K562 (cell line): Measurements from ENCODE around the gene ABCC12. TPM values are rescaled to one million over a fixed set of nuclear protein-coding genes. Genes with fewer than 3 reads are reported as not detected.
A peak's percentile ranks its signal among the peaks of the same experiment; 100 is the strongest.

Experiments
- ATAC-seq: fragments of 200-7000 bp; cut with Tn5 transposase; 3 replicates; pipeline ENCODE4 v1.9.1; 2020; ENCODE audit warnings: moderate library complexity
- BruUV-seq: library from RNA; stranded (reverse); fragments of 400-500 nt; replicated peaks from 2 replicates; lab custom pipeline; 2021; lab: Mats Ljungman, UMichigan
- CTCF ChIA-PET: fragments of 300-600 bp; formaldehyde crosslinking; extraction: SDS; loops from one replicate; lab custom pipeline; 2021; ENCODE audit warnings: low intra/inter-chr PET ratio; lab: Yijun Ruan, JAX
- POLR2A ChIA-PET: fragments of 300-600, 350-650 bp; sonication (Branson Sonifier 250); formaldehyde crosslinking; extraction: SDS; loops from one replicate; lab custom pipeline; 2021; ENCODE audit warnings: antibody characterized with exemption, inconsistent platforms; lab: Yijun Ruan, JAX
- DNase-seq, 4 experiments: peaks; one replicate each; pipeline versions ENCODE4 v3.0.0 to v3.0.0-alpha.2; 2011 to 2018; ENCODE audit warnings: low spot score in 3 of 4, mixed read lengths in 3 of 4; ENCODE audit errors: extremely low read depth in 1 of 4
- FAIRE-seq: peaks from 2 replicates; lab custom pipeline; 2011; peaks lifted over from hg19 to GRCh38; lab: Jason Lieb, UNC
- H2AFZ ChIP-seq: 2 replicates; pipeline ENCODE4 v1.6.0; 2011; ENCODE audit warnings: low read depth, low read length, control low read depth, inconsistent platforms
- H3K27ac ChIP-seq: fragments of 200-600 bp; 3 replicates; pipeline ENCODE4 v1.8.0; 2011; ENCODE audit warnings: low read depth, mild to moderate bottlenecking, control low read depth, inconsistent platforms, low read length, moderate library complexity, mixed read lengths; ENCODE audit errors: extremely low read depth
- H3K27me3 ChIP-seq, 2 experiments: fragments of 300-600 bp in 1 of 2; 2 replicates in 1 of 2; 3 replicates in 1 of 2; pipeline versions ENCODE4 v1.6.0 to v1.8.0; 2011; ENCODE audit warnings: inconsistent platforms in 2 of 2, low read length in 2 of 2, mild to moderate bottlenecking in 1 of 2, mixed read lengths in 1 of 2, moderate library complexity in 1 of 2; ENCODE audit not compliant: control insufficient read depth in 2 of 2, insufficient read depth in 2 of 2
- H3K36me3 ChIP-seq: fragments of 300-600 bp; 3 replicates; pipeline ENCODE4 v1.8.0; 2011; ENCODE audit warnings: mild to moderate bottlenecking, low read length, inconsistent platforms; ENCODE audit not compliant: control insufficient read depth, insufficient read depth
- H3K4me1 ChIP-seq, 2 experiments: fragments of 200-600 bp in 1 of 2; replicated peaks in 1 of 2; 2 replicates in 1 of 2; 3 replicates in 1 of 2; pipeline versions ENCODE4 v1.5.1 to v1.8.0; 2011; ENCODE audit warnings: inconsistent platforms in 2 of 2, low read length in 2 of 2, mild to moderate bottlenecking in 1 of 2, mixed read lengths in 1 of 2, moderate library complexity in 1 of 2; ENCODE audit not compliant: control insufficient read depth in 2 of 2, insufficient read depth in 2 of 2
- H3K4me2 ChIP-seq: 2 replicates; pipeline ENCODE4 v1.6.1; 2011; ENCODE audit warnings: low read length, control low read depth, inconsistent platforms, mixed read lengths; ENCODE audit not compliant: insufficient read depth
- H3K4me3 ChIP-seq: fragments of 200-600 bp; sonication (generic), shearing (Covaris generic); 2 replicates; pipeline ENCODE4 v1.5.1; 2016; ENCODE audit warnings: control low read depth, inconsistent platforms
- H3K79me2 ChIP-seq: fragments of 200-600 bp; 3 replicates; pipeline ENCODE4 v1.8.0; 2011; ENCODE audit warnings: low read length, inconsistent platforms; ENCODE audit not compliant: control insufficient read depth, insufficient read depth
- H3K9ac ChIP-seq, 2 experiments: 2 replicates each; pipeline versions ENCODE4 v1.6.0 to v1.6.1; 2011; ENCODE audit warnings: low read depth in 2 of 2, low read length in 2 of 2, control low read depth in 1 of 2, inconsistent platforms in 1 of 2, mild to moderate bottlenecking in 1 of 2, mixed read lengths in 1 of 2; ENCODE audit not compliant: insufficient read depth in 1 of 2
- H3K9me1 ChIP-seq: one replicate; pipeline ENCODE4 v1.6.0; 2011; ENCODE audit warnings: inconsistent platforms, mild to moderate bottlenecking, low read length, moderate library complexity; ENCODE audit not compliant: control insufficient read depth, insufficient read depth
- H3K9me3 ChIP-seq: replicated peaks from 2 replicates; pipeline ENCODE4 v1.5.1; 2011; ENCODE audit warnings: low read depth, low read length, inconsistent platforms; ENCODE audit not compliant: control insufficient read depth, insufficient read depth
- H4K20me1 ChIP-seq: replicated peaks from 2 replicates; pipeline ENCODE4 v1.6.1; 2011; ENCODE audit warnings: low read length, inconsistent platforms, mixed read lengths; ENCODE audit not compliant: control insufficient read depth, insufficient read depth
- CHD4 ChIP-seq: fragments of 200-600 bp; sonication (generic); IDR thresholded peaks from 3 replicates; pipeline ENCODE4 v1.6.1; 2012; ENCODE audit warnings: low read depth, mild to moderate bottlenecking, mixed read lengths, low read length, inconsistent platforms; ENCODE audit not compliant: insufficient read depth, insufficient replicate concordance, poor library complexity, severe bottlenecking
- CXXC5 ChIP-seq: fragments of 250-450 bp; sonication (Bioruptor Pico); IDR thresholded peaks from 2 replicates; pipeline ENCODE4 v1.8.0; 2022; ENCODE audit warnings: inconsistent platforms, mild to moderate bottlenecking, moderate library complexity
- ESRRA ChIP-seq: fragments of 450-650 bp; IDR thresholded peaks from 2 replicates; pipeline ENCODE4 v1.6.1; 2014; ENCODE audit warnings: low read depth, mild to moderate bottlenecking, moderate library complexity, borderline replicate concordance
- HOXB6 ChIP-seq: fragments of 250-450 bp; sonication (Bioruptor Pico); IDR thresholded peaks from 2 replicates; pipeline ENCODE4 v1.5.1; 2022; ENCODE audit warnings: mild to moderate bottlenecking, borderline replicate concordance
- MEF2D ChIP-seq: conservative IDR thresholded peaks from 2 replicates; pipeline ENCODE4 v1.6.1; 2016; ENCODE audit warnings: low read depth, missing genetic modification characterization, missing compliant biosample characterization
- NFIC ChIP-seq: fragments of 450-650 bp; IDR thresholded peaks from 2 replicates; pipeline ENCODE4 v1.6.1; 2017; ENCODE audit warnings: mild to moderate bottlenecking, inconsistent platforms
- PHB2 ChIP-seq: fragments of 450-650 bp; IDR thresholded peaks from 2 replicates; pipeline ENCODE4 v1.6.1; 2017; ENCODE audit warnings: low read depth
- PRMT5 ChIP-seq: sonication (generic); formaldehyde crosslinking; IDR thresholded peaks from 2 replicates; pipeline ENCODE4 v1.5.0; 2020; ENCODE audit warnings: missing genetic modification reagents
- SAFB2 ChIP-seq: fragments of 200-400 bp; formaldehyde crosslinking; IDR thresholded peaks from 2 replicates; pipeline ENCODE4 v1.6.1; 2018; ENCODE audit warnings: borderline replicate concordance, low read length, low read depth, moderate library complexity; ENCODE audit not compliant: severe bottlenecking
- ZFP36 ChIP-seq: fragments of 150-350 bp; IDR thresholded peaks from 2 replicates; pipeline ENCODE4 v1.6.1; 2018; ENCODE audit warnings: low read length, low read depth; ENCODE audit not compliant: partially characterized antibody
- ZSCAN32 ChIP-seq: fragments of 450-650 bp; formaldehyde crosslinking; IDR thresholded peaks from 2 replicates; pipeline ENCODE4 v1.4.0; 2020; ENCODE audit warnings: mild to moderate bottlenecking, moderate library complexity
- whole genome bisulfite sequencing: fragments of 100-300 bp; shearing (Covaris generic); methylation state at CpG from one replicate; pipeline ENCODE4 v1.1.6; 2016; ENCODE audit warnings: low coverage, mixed read lengths; ENCODE audit not compliant: insufficient coverage; ENCODE audit errors: missing lambda C conversion rate; 5-methylcytosine and 5-hydroxymethylcytosine counted together
- in situ Hi-C: fragments of 300-500 bp; cut with MboI; formaldehyde crosslinking; loops from 4 replicates; pipeline ENCODE4 v1.15.0; 2018; ENCODE audit warnings: inconsistent platforms, mixed read lengths
- intact Hi-C: fragments of 100-400 bp; cut with micrococcal nuclease; formaldehyde crosslinking; loops from 2 replicates; pipeline ENCODE4 v1.14.2; 2022
- polyA plus RNA-seq, 8 experiments: library from polyadenylated mRNA; depleted of rRNA in 4 of 8; stranded (reverse) in 5 of 8; unstranded in 3 of 8; fragments of >200 nt; fragmentation: Nextera tagmentation in 2 of 8; fragmentation: Illumina TruSeq in 1 of 8; extraction: Ambion mirVana in 2 of 8; extraction: Trizol in 1 of 8; gene quantifications; 2 replicates each; pipeline versions ENCODE4 v1.2.1 to v1.2.3, GENCODE V29; 2011 to 2014; ENCODE audit warnings: inconsistent platforms in 1 of 8, missing spikeins in 1 of 8
- total RNA-seq, 7 experiments: library from RNA; depleted of rRNA in 6 of 7; stranded (reverse); fragments of >200 nt in 6 of 7; fragmentation: Illumina TruSeq in 2 of 7; extraction: Trizol in 2 of 7; gene quantifications; 2 replicates each; pipeline versions ENCODE4 v1.2.1 to v1.2.3, GENCODE V29; 2011 to 2021; ENCODE audit warnings: low replicate concordance in 1 of 7
- TF ChIP-seq, protein P1 (sequence below): fragments of 250-450 bp; sonication (Bioruptor Pico); IDR thresholded peaks from 2 replicates; pipeline ENCODE4 v1.6.1; 2021; ENCODE audit warnings: mild to moderate bottlenecking
- TF ChIP-seq, protein P2 (sequence below): fragments of 450-650 bp; conservative IDR thresholded peaks from 2 replicates; pipeline ENCODE4 v1.6.1; 2016; ENCODE audit warnings: missing genetic modification characterization, low read depth, mild to moderate bottlenecking, missing compliant biosample characterization, moderate library complexity

ABCC12 gene
- total and polyA plus RNA-seq, 9 of the 15 experiments (the other 6 are each of a cell fraction or from before 2014, with no cell fraction given), result not detected

GRCh38 chr16:48173889-48174288 lies 18.1 kb upstream of the ABCC12 start:
- WGBS, result 8% methylated on average over 1 of the region's 1 CpG
- DNase-seq (no peak), FAIRE-seq (no peak), ATAC-seq (no peak)
- Histone ChIP-seq H2AFZ (no peak overlapping the region), H3K27ac (no peak overlapping the region), H3K4me2 (no peak overlapping the region), H3K79me2 (no peaks in the 10 kb centered on the region), H3K4me1 (no peaks in the 10 kb centered on the region), H3K4me3 (no peak overlapping the region)
- ChIA-PET CTCF (no interaction called here), POLR2A (interaction anchor here (0.8 to 0.9 kb wide), 2 partner anchors 9 to 29 kb away, joined by 3 read pairs; no protein-coding TSS in a partner anchor)
- intact Hi-C loops, result no loop called here
- no TSS peak for BruUV-seq
- TF ChIP-seq ZFP36, result peak; percentile 81
- no peak for TF ChIP-seq NFIC
- TF ChIP-seq, protein P1, sequence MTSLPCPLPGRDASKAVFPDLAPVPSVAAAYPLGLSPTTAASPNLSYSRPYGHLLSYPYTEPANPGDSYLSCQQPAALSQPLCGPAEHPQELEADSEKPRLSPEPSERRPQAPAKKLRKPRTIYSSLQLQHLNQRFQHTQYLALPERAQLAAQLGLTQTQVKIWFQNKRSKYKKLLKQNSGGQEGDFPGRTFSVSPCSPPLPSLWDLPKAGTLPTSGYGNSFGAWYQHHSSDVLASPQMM, result no peak
- TF ChIP-seq, all 486 proteins: peak for 1
- Histone ChIP-seq H3K27me3 (peaks cover 9 to 29% of the 10 kb centered on the region in 2 experiments; a peak in 4 of 5 replicates), H3K9me1 (no peaks in the 10 kb centered on the region), H3K36me3 (no peaks in the 10 kb centered on the region), H4K20me1 (peaks cover 4% of the 10 kb centered on the region; the same call in 1 of the 2 replicates), H3K9ac (no peak overlapping the region), H3K9me3 (no peaks in the 10 kb centered on the region)
- in situ Hi-C loops, result no loop called here

- POLR2A ChIA-PET, result interaction anchor here (0.5 kb wide), 1 partner anchor 18 kb away, joined by 3 read pairs; no protein-coding TSS in a partner anchor
- no peak overlapping the region for H3K4me3 ChIP-seq
- no peaks in the 10 kb centered on the region for H3K36me3 ChIP-seq
- no peak overlapping the region for H3K27ac ChIP-seq
- no peaks in the 10 kb centered on the region for H3K4me1 ChIP-seq
- H2AFZ ChIP-seq, result no peak overlapping the region
- ATAC-seq (no peak), DNase-seq (no peak), FAIRE-seq (no peak)
- CTCF ChIA-PET, result no interaction called here
- H3K79me2 ChIP-seq, result no peaks in the 10 kb centered on the region
- 0% methylated on average over 1 of the region's 1 CpG for WGBS
- no peak overlapping the region for H3K4me2 ChIP-seq
- in situ Hi-C loops, result no loop called here
- H3K9ac ChIP-seq, result no peak overlapping the region
- peaks cover 4% of the 10 kb centered on the region; the same call in 1 of the 2 replicates for H4K20me1 ChIP-seq
- BruUV-seq, result no TSS peak
- intact Hi-C loops, result no loop called here
- peaks cover 9 to 28% of the 10 kb centered on the region in 2 experiments; a peak in 4 of 5 replicates for H3K27me3 ChIP-seq
- H3K9me1 ChIP-seq, result no peaks in the 10 kb centered on the region
- no peaks in the 10 kb centered on the region for H3K9me3 ChIP-seq
- TF ChIP-seq MEF2D (tag), result no peak
- no peak for TF ChIP-seq ZSCAN32 (CRISPR knock-in tag)
- no peak for TF ChIP-seq PHB2
- TF ChIP-seq PRMT5 (CRISPR knock-in tag), result no peak
- TF ChIP-seq SAFB2, result no peak
- no peak for TF ChIP-seq CXXC5 (CRISPR knock-in tag)
- TF ChIP-seq HOXB6, result no peak
- no peak for TF ChIP-seq ESRRA
- TF ChIP-seq, protein P2, sequence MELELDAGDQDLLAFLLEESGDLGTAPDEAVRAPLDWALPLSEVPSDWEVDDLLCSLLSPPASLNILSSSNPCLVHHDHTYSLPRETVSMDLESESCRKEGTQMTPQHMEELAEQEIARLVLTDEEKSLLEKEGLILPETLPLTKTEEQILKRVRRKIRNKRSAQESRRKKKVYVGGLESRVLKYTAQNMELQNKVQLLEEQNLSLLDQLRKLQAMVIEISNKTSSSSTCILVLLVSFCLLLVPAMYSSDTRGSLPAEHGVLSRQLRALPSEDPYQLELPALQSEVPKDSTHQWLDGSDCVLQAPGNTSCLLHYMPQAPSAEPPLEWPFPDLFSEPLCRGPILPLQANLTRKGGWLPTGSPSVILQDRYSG (tag), result no peak
- no peak for TF ChIP-seq CHD4
Measured at GRCh38 chr16:48172682-48173081, 16.9 kb upstream of the ABCC12 start.
